ENCODE results near the gene DIP2C. TPM values are rescaled to one million over a fixed set of nuclear protein-coding genes. Genes with fewer than 3 reads are reported as not detected.
A peak's percentile ranks its signal among the peaks of the same experiment; 100 is the strongest.
"Not testable (repeated sequence)": the region's sequence is repeated elsewhere in the genome, so short reads cannot be mapped to it uniquely, and the experiment has no call there.

DIP2C gene
- total RNA-seq, 1 donor from 2014 or later = 52.6 TPM

DNA sequence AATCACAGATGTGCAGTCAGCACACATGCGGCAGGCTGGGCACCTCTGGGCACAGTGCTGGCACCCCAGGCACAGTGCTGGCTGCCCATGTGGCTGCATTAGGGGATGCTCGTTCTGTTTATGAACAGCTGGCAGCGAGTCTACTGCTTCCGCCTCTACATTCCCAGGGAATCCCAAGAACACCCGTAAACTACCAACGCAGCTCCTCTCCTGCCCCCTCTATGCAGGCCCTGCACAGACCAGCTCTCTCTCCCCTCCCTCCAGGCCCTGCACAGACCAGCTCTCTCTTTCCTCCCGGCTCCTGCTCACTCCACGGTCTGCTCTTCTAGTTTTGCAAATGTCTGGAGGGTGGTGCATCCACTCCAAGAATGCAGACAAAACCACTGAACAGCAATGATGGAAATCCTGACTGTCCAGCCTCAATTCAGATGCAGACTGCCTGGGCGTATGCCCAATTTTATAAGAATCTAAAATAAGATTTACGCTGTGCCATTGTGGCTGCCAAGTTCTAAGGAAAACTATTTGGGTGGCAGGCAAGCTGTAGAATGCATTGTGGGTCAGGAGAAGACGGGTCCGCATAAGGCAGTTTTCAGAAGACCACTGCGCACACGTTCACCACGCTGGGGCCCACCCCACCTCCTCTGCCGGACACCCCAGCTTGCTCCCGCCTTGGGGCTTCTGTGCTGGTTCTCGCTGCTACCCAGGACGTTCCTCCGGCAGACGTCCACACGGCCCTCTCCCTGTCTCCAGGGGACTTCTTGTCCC, 319.6 kb downstream of the DIP2C start:
- TF ChIP-seq CTCF (IDR thresholded peaks at IDR 0.05; ENCODE audit: partially characterized antibody, unreplicated experiment) = no peak
- Mint-ChIP-seq H3K9me3 (ENCODE audit: unreplicated experiment) (peaks cover 6% of the 10 kb centered on the region), H3K4me3 (ENCODE audit: unreplicated experiment) (no peak overlapping the region), H3K27ac (ENCODE audit: unreplicated experiment) (peak overlapping the region; percentile 45), H3K4me1 (ENCODE audit: low read depth, unreplicated experiment) (peaks cover 34% of the 10 kb centered on the region), H3K36me3 (ENCODE audit: unreplicated experiment) (peaks cover 9% of the 10 kb centered on the region), H3K27me3 (ENCODE audit: unreplicated experiment) (no peaks in the 10 kb centered on the region)
- DNase-seq = no peak

DNA sequence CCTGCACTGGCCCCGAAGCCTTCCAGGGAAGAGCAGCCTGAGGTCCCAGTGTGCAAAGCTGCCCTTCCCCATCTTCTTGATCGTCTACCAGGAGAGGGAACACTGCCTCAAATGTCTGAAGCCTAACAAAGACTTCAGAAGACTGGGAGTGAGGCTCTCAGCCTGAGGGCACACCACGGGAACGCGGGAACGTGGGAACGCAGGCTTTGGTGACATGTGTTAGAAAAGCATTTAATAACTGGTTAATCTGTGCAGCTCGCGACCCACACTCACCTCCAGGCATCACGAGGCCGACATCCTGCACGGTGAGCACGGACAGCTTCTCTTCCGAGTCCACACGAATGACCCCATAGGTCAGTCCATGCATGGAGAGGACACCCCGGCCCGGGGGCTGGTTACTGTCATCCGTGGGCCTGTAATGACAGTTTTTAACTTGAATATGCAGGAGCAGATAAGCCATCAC, 320.2 kb downstream of the DIP2C start:
- no peak for DNase-seq
- no peak for TF ChIP-seq CTCF (IDR thresholded peaks at IDR 0.05; ENCODE audit: partially characterized antibody, unreplicated experiment)
- Mint-ChIP-seq H3K27ac (ENCODE audit: unreplicated experiment) (peak overlapping the region; percentile 45), H3K9me3 (ENCODE audit: unreplicated experiment) (peaks cover 6% of the 10 kb centered on the region), H3K36me3 (ENCODE audit: unreplicated experiment) (peaks cover 4% of the 10 kb centered on the region), H3K4me3 (ENCODE audit: unreplicated experiment) (no peak overlapping the region), H3K27me3 (ENCODE audit: unreplicated experiment) (no peaks in the 10 kb centered on the region), H3K4me1 (ENCODE audit: low read depth, unreplicated experiment) (peaks cover 34% of the 10 kb centered on the region)

DNA sequence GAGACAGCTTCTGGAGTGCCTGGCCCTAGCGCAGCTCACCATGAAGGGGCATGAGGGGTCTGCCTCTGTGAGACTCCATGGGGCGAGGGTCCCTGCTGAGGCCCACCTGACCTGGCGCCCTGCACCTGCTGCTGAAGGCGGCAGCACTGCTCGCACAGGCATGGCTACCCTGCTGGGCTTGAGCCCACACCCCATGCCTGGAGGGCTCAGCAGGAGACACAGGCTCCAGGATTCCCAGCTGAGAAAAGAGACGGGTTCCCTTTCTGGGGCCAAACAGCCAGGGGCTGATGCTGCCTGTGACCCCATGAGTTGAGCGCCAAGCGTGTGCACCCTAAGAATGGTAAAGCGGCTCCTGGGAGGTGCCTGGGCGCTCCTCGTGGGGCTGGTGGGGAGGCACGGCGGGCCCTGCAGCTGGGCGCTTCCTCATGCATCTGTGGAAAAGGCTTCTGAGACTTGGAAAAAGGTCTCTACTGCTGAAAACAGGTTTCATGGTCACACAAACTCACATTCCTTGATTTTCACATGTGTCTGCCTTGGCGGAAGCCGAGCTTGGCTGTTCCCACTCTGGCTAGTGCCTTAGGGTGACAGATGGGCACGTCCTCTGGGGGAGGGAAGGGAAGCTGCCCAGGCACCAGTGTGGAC, 320.8 kb downstream of the DIP2C start:
- Mint-ChIP-seq H3K4me1 (ENCODE audit: low read depth, unreplicated experiment) (peaks cover 30% of the 10 kb centered on the region), H3K9me3 (ENCODE audit: unreplicated experiment) (peaks cover 6% of the 10 kb centered on the region), H3K4me3 (ENCODE audit: unreplicated experiment) (no peak overlapping the region), H3K36me3 (ENCODE audit: unreplicated experiment) (peaks cover 4% of the 10 kb centered on the region), H3K27me3 (ENCODE audit: unreplicated experiment) (no peaks in the 10 kb centered on the region), H3K27ac (ENCODE audit: unreplicated experiment) (peak overlapping the region; percentile 45)
- no peak for TF ChIP-seq CTCF (IDR thresholded peaks at IDR 0.05; ENCODE audit: partially characterized antibody, unreplicated experiment)
- no peak for DNase-seq

- not testable (repeated sequence) for H3K27me3 Mint-ChIP-seq (ENCODE audit: unreplicated experiment); H3K9me3 Mint-ChIP-seq (ENCODE audit: unreplicated experiment); H3K36me3 Mint-ChIP-seq (ENCODE audit: unreplicated experiment); H3K4me3 Mint-ChIP-seq (ENCODE audit: unreplicated experiment); DNase-seq; H3K27ac Mint-ChIP-seq (ENCODE audit: unreplicated experiment)
- peaks cover 27% of the 10 kb centered on the region for H3K4me1 Mint-ChIP-seq (ENCODE audit: low read depth, unreplicated experiment)
These were observed 321.4 kb downstream of the DIP2C start for GRCh38 chr10:368107-368506.

DNA sequence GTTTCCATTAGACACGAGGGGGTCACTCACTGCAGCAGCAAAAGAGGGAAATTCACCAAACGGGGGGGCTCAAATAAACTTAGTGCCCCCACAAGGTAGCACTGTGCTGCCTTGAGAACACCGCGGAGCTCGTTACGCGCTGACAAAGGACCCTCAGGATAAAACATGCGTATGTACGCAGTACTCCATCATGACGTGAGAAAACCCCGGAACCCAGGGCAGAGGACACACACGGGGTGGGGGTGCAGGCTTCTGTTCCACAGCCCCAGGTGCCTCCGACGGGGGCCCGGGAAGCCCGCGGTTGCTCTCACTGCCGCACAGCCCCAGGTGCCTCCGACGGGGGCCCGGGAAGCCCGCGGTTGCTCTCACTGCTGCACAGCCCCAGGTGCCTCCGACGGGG, 321.8 kb downstream of the DIP2C start:
- peaks cover 4% of the 10 kb centered on the region for H3K36me3 Mint-ChIP-seq (ENCODE audit: unreplicated experiment)
- H3K9me3 Mint-ChIP-seq (ENCODE audit: unreplicated experiment) = peaks cover 6% of the 10 kb centered on the region
- no peak overlapping the region for H3K27ac Mint-ChIP-seq (ENCODE audit: unreplicated experiment)
- no peak overlapping the region for H3K4me3 Mint-ChIP-seq (ENCODE audit: unreplicated experiment)
- no peak for TF ChIP-seq CTCF (IDR thresholded peaks at IDR 0.05; ENCODE audit: partially characterized antibody, unreplicated experiment)
- DNase-seq = no peak
- H3K4me1 Mint-ChIP-seq (ENCODE audit: low read depth, unreplicated experiment) = peaks cover 29% of the 10 kb centered on the region
- no peaks in the 10 kb centered on the region for H3K27me3 Mint-ChIP-seq (ENCODE audit: unreplicated experiment)

Data from glutamatergic neuron (in vitro differentiated cells).